Activated CD4-positive, alpha-beta T cell treated with anti-CD3 and anti-CD28 coated beads for 36 hours (primary cell): Measurements from ENCODE around the gene SERPINA9. TPM values are rescaled to one million over a fixed set of nuclear protein-coding genes. Genes with fewer than 3 reads are reported as not detected.

Experiments
- ATAC-seq: fragments of 200-7000 bp; cut with Tn5 transposase; one replicate; pipeline ENCODE4 v1.10.0; 2021; ENCODE audit warnings: mild to moderate bottlenecking, moderate library complexity
- CTCF ChIA-PET: fragments of 350-600 bp; sonication (Branson Sonifier 250); formaldehyde crosslinking; loops from one replicate; lab custom pipeline; 2021; ENCODE audit warnings: antibody characterized with exemption; lab: Charles Lee
- POLR2A ChIA-PET: fragments of 350-600 bp; sonication (Branson Sonifier 250); formaldehyde crosslinking; loops from one replicate; lab custom pipeline; 2021; ENCODE audit warnings: antibody characterized with exemption, inconsistent platforms; lab: Charles Lee
- DNase-seq: peaks from one replicate; pipeline ENCODE4 v3.0.0-alpha.2; 2020
- H3K27ac Mint-ChIP-seq: one replicate; pipeline ENCODE4 v1.8.0; 2021; ENCODE audit warnings: mixed read lengths
- H3K27me3 Mint-ChIP-seq: one replicate; pipeline ENCODE4 v1.8.0; 2021; ENCODE audit warnings: mixed read lengths
- H3K36me3 Mint-ChIP-seq: one replicate; pipeline ENCODE4 v1.8.0; 2021; ENCODE audit warnings: low read depth, mixed read lengths
- H3K4me1 Mint-ChIP-seq: one replicate; pipeline ENCODE4 v1.8.0; 2021; ENCODE audit warnings: mixed read lengths
- H3K4me3 Mint-ChIP-seq: one replicate; pipeline ENCODE4 v1.8.0; 2021; ENCODE audit warnings: mild to moderate bottlenecking, moderate library complexity, mixed read lengths
- H3K9me3 Mint-ChIP-seq: one replicate; pipeline ENCODE4 v1.8.0; 2021; ENCODE audit warnings: low read depth, mixed read lengths
- intact Hi-C, 2 experiments: fragments of 100-400 bp; cut with DNase I in 1 of 2; cut with micrococcal nuclease in 1 of 2; formaldehyde crosslinking; loops; one replicate each; pipeline versions ENCODE4 v1.14.2 to v1.15.1; 2022 to 2024; cut with DNase I, micrococcal nuclease
- total RNA-seq, 2 experiments: library from RNA; stranded (reverse); gene quantifications; one replicate each; pipeline ENCODE4 v1.2.3, GENCODE V29; 2021

SERPINA9 gene
- total RNA-seq, 2 experiments from 2014 or later, result not detected

DNA sequence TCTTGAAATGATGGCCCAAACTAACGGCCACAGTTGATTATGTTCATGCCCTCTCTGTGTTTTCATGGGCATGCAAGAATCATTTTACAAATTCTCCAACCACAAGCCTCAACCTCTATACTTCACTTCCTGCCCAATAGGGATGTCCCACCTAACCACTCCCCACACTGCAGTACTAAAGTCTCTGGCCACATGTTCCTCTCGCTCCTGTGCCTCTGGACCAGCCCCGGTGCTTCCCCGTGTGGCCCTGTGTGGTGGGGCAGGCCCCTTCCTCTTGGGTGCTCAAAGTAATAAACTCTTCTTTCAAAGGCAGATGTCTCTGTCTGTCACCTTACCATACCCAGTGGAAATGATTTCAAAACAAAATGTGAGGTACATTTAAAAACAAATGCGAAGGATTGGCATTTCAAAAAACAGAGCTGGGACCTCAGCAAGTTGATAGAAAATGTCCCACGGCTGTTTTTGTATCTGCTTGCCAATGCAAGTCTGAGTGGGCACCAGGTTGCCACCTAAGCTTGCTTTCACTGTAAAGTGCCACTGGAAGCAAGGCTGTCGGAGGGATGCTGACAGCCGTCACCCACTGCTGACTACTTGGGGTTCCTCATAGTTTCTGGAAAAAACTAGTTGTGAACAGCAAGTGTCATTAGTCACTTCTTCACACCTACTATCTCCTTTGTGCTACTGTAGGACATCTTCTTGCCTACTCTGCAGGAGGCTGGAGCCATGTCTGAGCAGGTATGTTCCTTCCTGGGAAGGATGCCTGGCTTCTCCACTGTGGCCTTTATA is 15.2 kb downstream of the SERPINA9 start:
- Mint-ChIP-seq H3K27me3 (peaks cover 6% of the 10 kb centered on the region), H3K27ac (no peak overlapping the region), H3K36me3 (no peaks in the 10 kb centered on the region), H3K4me3 (no peak overlapping the region), H3K4me1 (peaks cover 10% of the 10 kb centered on the region), H3K9me3 (peaks cover 18% of the 10 kb centered on the region)
- ATAC-seq, result peak; percentile 68
- DNase-seq, result peak; percentile 21
- ChIA-PET CTCF (no interaction called here), POLR2A (no interaction called here)
- intact Hi-C loops, result no loop called here

DNA sequence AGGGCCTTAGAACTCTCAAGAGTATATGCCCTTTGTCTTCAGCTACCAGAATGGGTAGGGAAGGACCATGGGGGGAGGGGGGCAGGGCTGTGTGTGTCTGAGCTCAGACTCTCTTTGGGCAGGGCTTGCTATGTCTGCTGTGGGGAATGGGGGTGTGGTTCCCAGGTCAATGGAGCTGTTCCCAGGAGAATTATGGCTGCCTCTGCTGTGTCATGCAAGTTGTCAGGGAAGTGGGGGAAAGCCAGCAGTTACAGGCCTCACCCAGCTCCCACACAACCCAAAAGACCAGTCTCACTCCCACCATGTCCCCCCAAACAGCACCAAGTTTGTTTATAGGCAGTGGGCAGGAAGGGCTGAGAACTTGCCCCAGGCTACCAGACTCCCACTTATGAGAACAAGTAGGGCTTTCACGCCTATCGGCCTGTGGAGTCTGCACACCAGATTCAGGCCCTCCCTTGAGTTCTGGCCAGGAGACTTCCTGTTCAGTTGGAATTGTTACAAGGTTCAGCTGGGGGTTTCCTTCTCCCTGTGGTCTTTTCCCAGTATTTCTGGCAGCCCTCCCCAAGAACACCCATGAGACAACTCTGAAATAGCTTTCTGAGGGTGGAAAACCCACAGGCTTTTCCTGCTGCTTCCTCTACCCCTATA is 17.3 kb downstream of the SERPINA9 start:
- H3K9me3 Mint-ChIP-seq, result peaks cover 10% of the 10 kb centered on the region
- no peak overlapping the region for H3K4me3 Mint-ChIP-seq
- no peak for ATAC-seq
- intact Hi-C loops, result no loop called here
- peaks cover 10% of the 10 kb centered on the region for H3K4me1 Mint-ChIP-seq
- peaks cover 20% of the 10 kb centered on the region for H3K27me3 Mint-ChIP-seq
- POLR2A ChIA-PET, result no interaction called here
- CTCF ChIA-PET, result interaction anchor here (0.7 to 2.8 kb wide), 2 partner anchors 27 to 110 kb away, joined by 3 to 10 read pairs; no protein-coding TSS in a partner anchor
- no peak for DNase-seq
- H3K36me3 Mint-ChIP-seq, result no peaks in the 10 kb centered on the region
- no peak overlapping the region for H3K27ac Mint-ChIP-seq

DNA sequence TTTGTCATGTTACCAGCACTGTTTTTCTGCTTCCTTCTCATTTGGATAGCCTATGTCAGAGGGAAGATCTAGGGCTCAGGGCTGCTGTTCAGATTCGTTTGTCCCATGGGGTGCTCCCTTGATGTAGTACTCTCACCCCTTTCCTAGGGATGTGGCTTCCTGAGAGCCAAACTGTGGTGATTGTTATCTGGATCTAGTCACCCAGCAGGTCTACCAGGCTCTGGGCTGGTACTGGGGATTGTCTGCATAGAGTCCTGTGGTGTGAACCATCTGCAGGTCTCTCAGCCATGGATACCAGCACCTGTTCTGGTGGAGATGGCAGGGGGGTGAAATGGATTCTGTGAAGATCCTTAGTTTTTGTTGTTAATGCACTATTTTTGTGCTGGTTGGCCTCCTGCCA is 17.9 kb downstream of the SERPINA9 start:
- ChIA-PET CTCF (interaction anchor here (2.8 kb wide), 1 partner anchor 28 kb away, joined by 10 read pairs; no protein-coding TSS in a partner anchor), POLR2A (no interaction called here)
- Mint-ChIP-seq H3K27ac (no peak overlapping the region), H3K27me3 (peaks cover 24% of the 10 kb centered on the region), H3K36me3 (no peaks in the 10 kb centered on the region), H3K4me1 (peaks cover 10% of the 10 kb centered on the region), H3K9me3 (peaks cover 10% of the 10 kb centered on the region), H3K4me3 (no peak overlapping the region)
- DNase-seq (no peak), ATAC-seq (no peak)
- intact Hi-C loops, result no loop called here

DNA sequence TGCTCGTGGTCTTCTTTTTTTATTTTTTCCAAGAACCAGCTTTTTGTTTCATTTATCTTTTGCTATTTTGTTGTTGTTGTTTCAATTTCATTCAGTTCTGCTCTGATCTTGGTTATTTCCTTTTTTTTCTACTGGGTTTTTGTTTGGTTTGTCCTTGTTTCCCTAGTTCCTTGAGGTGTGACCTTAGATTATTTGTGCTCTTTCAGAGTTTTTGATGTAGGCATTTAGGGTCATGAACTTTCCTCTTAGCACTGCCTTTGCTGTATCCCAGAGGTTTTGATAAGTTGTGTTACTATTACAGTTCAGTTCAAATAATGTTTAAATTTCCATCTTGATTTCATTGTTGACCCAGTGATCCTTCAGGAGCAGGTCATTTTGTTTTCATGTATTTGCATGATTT is 20.1 kb downstream of the SERPINA9 start:
- Mint-ChIP-seq H3K9me3 (peaks cover 7% of the 10 kb centered on the region), H3K36me3 (no peaks in the 10 kb centered on the region), H3K4me1 (peaks cover 6% of the 10 kb centered on the region), H3K4me3 (no peak overlapping the region), H3K27me3 (peaks cover 27% of the 10 kb centered on the region), H3K27ac (no peak overlapping the region)
- ATAC-seq, result no peak
- no peak for DNase-seq
- intact Hi-C loops, result no loop called here
- ChIA-PET CTCF (interaction anchor here (0.6 to 0.7 kb wide), 2 partner anchors 10 to 1077 kb away, joined by 3 to 5 read pairs; no protein-coding TSS in a partner anchor), POLR2A (no interaction called here)

DNA sequence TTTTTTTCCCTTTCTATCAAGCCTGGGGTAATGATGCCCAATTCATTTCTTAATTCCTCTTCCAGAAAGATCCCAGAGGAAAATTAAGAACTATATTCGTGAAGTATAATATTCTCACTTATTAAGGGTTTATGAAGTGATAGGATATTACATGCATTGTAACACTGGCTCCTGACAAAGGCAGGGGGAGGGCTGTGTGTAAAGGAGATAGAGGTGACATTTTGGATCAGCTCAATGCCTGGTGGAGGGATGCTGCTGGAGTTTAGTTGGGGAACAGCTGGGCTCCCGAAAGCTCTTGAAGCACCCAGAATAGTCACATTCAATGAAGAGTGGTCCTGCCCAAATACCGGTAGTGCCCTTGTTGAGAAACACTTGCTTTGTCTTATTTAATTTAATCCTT is 24.2 kb downstream of the SERPINA9 start:
- H3K27me3 Mint-ChIP-seq, result peaks cover 33% of the 10 kb centered on the region
- no peaks in the 10 kb centered on the region for H3K9me3 Mint-ChIP-seq
- intact Hi-C loops, result no loop called here
- H3K4me1 Mint-ChIP-seq, result no peaks in the 10 kb centered on the region
- no peak overlapping the region for H3K27ac Mint-ChIP-seq
- ATAC-seq, result no peak
- POLR2A ChIA-PET, result no interaction called here
- no peak overlapping the region for H3K4me3 Mint-ChIP-seq
- CTCF ChIA-PET, result interaction anchor here (0.5 to 0.7 kb wide), 2 partner anchors 34 to 54 kb away, joined by 3 to 6 read pairs; no protein-coding TSS in a partner anchor
- no peaks in the 10 kb centered on the region for H3K36me3 Mint-ChIP-seq
- no peak for DNase-seq

DNA sequence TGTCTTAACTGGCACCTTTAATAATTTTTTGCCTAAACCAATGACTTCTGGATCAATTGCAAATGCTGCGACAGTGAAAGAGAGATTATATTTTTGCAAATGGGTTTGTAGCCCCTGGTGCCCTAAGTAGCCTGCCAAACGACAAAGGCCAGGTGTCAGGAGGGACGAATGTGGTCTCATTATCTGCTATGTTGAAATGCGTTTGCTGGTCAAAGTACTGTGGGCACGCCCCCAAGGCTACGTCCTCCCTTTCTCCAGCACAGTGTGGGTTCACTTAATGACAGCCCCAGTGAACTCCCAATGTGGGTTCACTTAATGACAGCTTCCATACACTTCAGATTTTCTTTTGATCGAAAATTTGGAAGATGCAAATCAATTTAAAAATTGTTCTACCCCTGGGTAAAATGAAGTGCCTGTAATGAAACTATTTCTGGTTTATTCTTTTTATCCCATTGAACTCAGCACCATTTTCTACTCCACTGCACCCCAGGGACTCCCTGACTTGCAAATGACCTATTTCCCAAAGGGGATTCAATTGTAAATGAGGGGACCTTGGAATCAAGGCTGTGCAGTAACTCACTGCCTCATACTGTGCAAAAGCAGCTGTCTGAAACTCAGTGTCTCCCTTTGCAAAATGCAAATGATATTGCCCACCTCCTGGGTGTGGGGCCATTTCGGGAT is 24.8 kb downstream of the SERPINA9 start:
- DNase-seq (no peak), ATAC-seq (no peak)
- peaks cover 33% of the 10 kb centered on the region for H3K27me3 Mint-ChIP-seq
- no peaks in the 10 kb centered on the region for H3K36me3 Mint-ChIP-seq
- no peaks in the 10 kb centered on the region for H3K9me3 Mint-ChIP-seq
- H3K4me1 Mint-ChIP-seq, result no peaks in the 10 kb centered on the region
- H3K4me3 Mint-ChIP-seq, result no peak overlapping the region
- intact Hi-C loops, result no loop called here
- ChIA-PET POLR2A (no interaction called here), CTCF (interaction anchor here (0.5 to 0.7 kb wide), 2 partner anchors 35 to 53 kb away, joined by 3 to 6 read pairs; no protein-coding TSS in a partner anchor)
- H3K27ac Mint-ChIP-seq, result no peak overlapping the region

DNA sequence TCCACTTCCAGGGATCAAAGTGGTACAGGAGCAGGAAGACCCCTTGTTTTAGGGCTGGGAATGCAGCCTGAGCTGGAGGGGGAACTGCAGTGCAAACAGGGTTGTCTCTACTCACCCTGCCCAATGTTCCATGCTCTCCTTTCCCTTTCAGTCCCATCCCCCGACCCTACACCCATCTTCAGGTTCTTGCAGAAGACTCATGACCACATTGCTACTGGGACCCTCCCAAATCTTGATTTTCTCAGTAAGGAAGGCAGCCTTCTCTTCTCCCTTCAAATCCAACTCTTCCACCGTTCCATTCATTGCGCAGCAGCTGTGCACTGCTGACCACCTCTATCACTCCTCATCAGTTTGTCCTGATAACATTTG is 25.3 kb downstream of the SERPINA9 start:
- H3K36me3 Mint-ChIP-seq, result no peaks in the 10 kb centered on the region
- H3K27me3 Mint-ChIP-seq, result peaks cover 29% of the 10 kb centered on the region
- CTCF ChIA-PET, result no interaction called here
- H3K9me3 Mint-ChIP-seq, result no peaks in the 10 kb centered on the region
- no peak overlapping the region for H3K4me3 Mint-ChIP-seq
- ATAC-seq (no peak), DNase-seq (no peak)
- no peak overlapping the region for H3K27ac Mint-ChIP-seq
- intact Hi-C loops, result no loop called here
- H3K4me1 Mint-ChIP-seq, result no peaks in the 10 kb centered on the region
- POLR2A ChIA-PET, result no interaction called here

DNA sequence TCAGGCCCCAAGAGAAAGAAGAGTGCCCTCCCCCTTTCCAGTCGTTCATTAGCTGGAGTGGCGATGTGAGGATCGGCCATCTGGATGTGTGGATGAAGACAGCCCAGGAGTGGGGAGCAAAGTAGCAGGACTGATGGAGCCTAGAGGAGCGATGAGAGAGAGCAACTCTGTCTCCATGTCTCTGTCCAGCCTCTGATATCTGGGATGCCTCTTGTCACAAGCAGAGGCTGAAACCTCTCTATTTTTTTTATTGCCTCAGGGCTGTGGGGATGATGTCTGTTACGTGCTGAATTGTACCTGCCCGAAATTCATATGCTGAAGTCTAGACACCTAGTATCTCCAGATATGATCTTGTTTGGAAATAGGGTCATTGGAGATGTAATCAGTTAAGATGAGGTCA is 26.1 kb downstream of the SERPINA9 start:
- H3K4me3 Mint-ChIP-seq, result no peak overlapping the region
- ATAC-seq, result no peak
- ChIA-PET POLR2A (no interaction called here), CTCF (no interaction called here)
- no peaks in the 10 kb centered on the region for H3K9me3 Mint-ChIP-seq
- H3K27ac Mint-ChIP-seq, result no peak overlapping the region
- H3K4me1 Mint-ChIP-seq, result no peaks in the 10 kb centered on the region
- H3K36me3 Mint-ChIP-seq, result no peaks in the 10 kb centered on the region
- H3K27me3 Mint-ChIP-seq, result peaks cover 25% of the 10 kb centered on the region
- intact Hi-C loops, result no loop called here
- DNase-seq, result no peak

DNA sequence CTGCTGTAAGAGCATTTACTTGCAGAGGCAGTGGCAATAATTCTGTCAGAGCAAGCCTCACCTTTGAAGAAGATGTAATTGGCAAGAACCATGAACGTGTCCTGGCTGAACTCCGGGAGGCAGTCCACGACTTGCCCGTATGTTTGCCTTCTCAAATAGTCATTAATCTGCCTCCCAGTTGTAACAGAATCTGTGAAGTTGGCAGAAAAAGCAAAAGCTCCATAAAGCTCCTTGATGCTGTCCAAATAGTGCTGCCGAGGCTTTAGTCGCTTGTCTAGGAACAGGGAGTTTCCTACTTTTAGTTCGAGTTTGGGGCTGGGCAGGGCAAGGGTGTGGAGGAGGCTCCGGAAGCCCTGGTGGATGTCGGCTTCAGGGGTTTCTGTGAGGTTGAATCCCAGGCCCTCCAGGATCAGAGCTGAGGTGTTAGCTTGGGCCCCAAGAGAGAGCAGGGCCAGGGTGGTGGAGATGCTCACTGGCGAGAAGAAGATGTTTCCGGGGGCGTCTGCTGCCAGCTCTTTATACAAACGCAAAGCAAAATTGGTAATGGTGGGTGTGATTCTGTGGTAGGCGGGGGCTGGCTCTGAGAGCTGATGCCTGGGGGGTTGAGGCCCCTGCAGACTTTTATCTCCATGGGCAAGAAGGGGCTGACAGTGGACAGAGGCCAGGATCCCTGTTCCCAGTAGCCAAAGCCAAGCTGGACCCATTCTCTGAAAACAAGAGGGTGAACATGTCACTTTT is 27.8 kb downstream of the SERPINA9 start:
- no peak for DNase-seq
- intact Hi-C loops, result no loop called here
- CTCF ChIA-PET, result interaction anchor here (1.1 to 1.5 kb wide), 2 partner anchors 12 to 15 kb away, joined by 3 to 4 read pairs; no protein-coding TSS in a partner anchor
- no peak for ATAC-seq
- POLR2A ChIA-PET, result no interaction called here
- peaks cover 13% of the 10 kb centered on the region for H3K27me3 Mint-ChIP-seq
- H3K9me3 Mint-ChIP-seq, result no peaks in the 10 kb centered on the region
- H3K27ac Mint-ChIP-seq, result no peak overlapping the region
- no peaks in the 10 kb centered on the region for H3K36me3 Mint-ChIP-seq
- H3K4me3 Mint-ChIP-seq, result no peak overlapping the region
- H3K4me1 Mint-ChIP-seq, result no peaks in the 10 kb centered on the region

DNA sequence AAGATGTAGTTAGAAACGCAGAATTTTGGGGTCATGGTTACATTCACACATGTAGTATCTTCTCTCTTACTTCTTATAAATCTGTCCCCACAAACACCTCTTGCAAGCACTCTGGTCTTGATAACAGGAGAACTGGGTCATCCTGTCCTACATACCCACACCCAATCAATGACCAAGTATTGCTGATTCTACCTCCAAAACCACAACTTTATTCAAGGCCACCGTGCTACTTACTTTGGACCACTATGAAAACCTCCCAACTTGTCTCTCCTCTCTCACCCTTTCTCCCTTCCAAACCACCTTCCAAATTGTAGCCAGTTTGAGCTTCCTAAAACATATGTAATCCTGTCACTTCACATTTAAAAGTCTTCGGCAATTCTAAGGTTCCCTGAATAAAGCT is 28.8 kb downstream of the SERPINA9 start:
- intact Hi-C loops, result no loop called here
- no peak overlapping the region for H3K4me3 Mint-ChIP-seq
- H3K27me3 Mint-ChIP-seq, result peaks cover 6% of the 10 kb centered on the region
- DNase-seq, result no peak
- POLR2A ChIA-PET, result no interaction called here
- no peaks in the 10 kb centered on the region for H3K4me1 Mint-ChIP-seq
- ATAC-seq, result no peak
- no peak overlapping the region for H3K27ac Mint-ChIP-seq
- CTCF ChIA-PET, result interaction anchor here (0.8 to 1.9 kb wide), 4 partner anchors 11 to 18 kb away, joined by 3 to 6 read pairs (median 4); no protein-coding TSS in a partner anchor
- H3K9me3 Mint-ChIP-seq, result no peaks in the 10 kb centered on the region
- no peaks in the 10 kb centered on the region for H3K36me3 Mint-ChIP-seq

DNA sequence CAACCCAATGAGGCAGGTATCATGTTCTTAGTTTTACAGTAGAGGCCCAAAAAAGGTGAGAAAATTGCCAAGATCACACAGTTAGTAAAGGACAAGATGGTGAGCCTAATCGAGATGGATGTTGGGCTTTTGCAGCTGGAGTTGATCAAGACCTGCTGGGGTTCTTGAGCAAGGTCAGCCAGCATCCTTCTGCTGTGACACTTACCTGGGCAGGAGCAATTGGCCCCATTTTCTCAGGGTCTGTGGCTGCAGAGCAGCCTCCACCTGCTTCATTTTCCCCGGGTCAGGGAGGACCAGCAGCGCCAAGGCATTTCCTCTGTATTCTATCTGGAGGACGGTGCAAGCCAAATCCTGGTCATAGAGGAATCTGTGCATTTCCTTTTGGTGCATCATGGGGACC is 29.9 kb downstream of the SERPINA9 start:
- H3K4me1 Mint-ChIP-seq, result no peaks in the 10 kb centered on the region
- ChIA-PET POLR2A (no interaction called here), CTCF (interaction anchor here (0.6 to 1.9 kb wide), 3 partner anchors 10 to 505 kb away, joined by 3 to 6 read pairs (median 3); no protein-coding TSS in a partner anchor)
- H3K27ac Mint-ChIP-seq, result no peak overlapping the region
- ATAC-seq (no peak), DNase-seq (no peak)
- H3K36me3 Mint-ChIP-seq, result no peaks in the 10 kb centered on the region
- intact Hi-C loops, result no loop called here
- H3K4me3 Mint-ChIP-seq, result no peak overlapping the region
- no peaks in the 10 kb centered on the region for H3K9me3 Mint-ChIP-seq
- peaks cover 7% of the 10 kb centered on the region for H3K27me3 Mint-ChIP-seq
